A673 (cell line): Measurements from ENCODE around the gene ACTL8. TPM values are rescaled to one million over a fixed set of nuclear protein-coding genes. Genes with fewer than 3 reads are reported as not detected.

ENCODE experiments used
- BruUV-seq: library from RNA; stranded (reverse); fragments of 400-500 nt; replicated peaks from 2 replicates; lab custom pipeline; 2021; lab: Mats Ljungman, UMichigan
- CTCF ChIA-PET: fragments of 300-600 bp; sonication (Branson Sonifier 250); formaldehyde crosslinking; loops from one replicate; lab custom pipeline; 2022; ENCODE audit warnings: antibody characterized with exemption; lab: Charles Lee
- POLR2A ChIA-PET: fragments of 300-600 bp; sonication (Branson Sonifier 250); formaldehyde crosslinking; loops from one replicate; lab custom pipeline; 2022; ENCODE audit warnings: antibody characterized with exemption; ENCODE audit not compliant: low non-redundant PET; lab: Charles Lee
- DNase-seq: peaks from one replicate; pipeline ENCODE4 v3.0.0-alpha.2; 2015; ENCODE audit warnings: low spot score
- H3K27ac ChIP-seq: fragments of 200-600 bp; sonication (generic); 2 replicates; pipeline ENCODE4 v1.5.1; 2016; ENCODE audit warnings: mixed run types, low read depth, mild to moderate bottlenecking, mixed read lengths, antibody characterized with exemption, low read length; ENCODE audit not compliant: poor library complexity, severe bottlenecking
- H3K27me3 ChIP-seq: fragments of 200-600 bp; sonication (generic); replicated peaks from 2 replicates; pipeline ENCODE4 v1.6.1; 2017; ENCODE audit warnings: mixed run types, low read depth, mild to moderate bottlenecking, mixed read lengths, antibody characterized with exemption, low read length; ENCODE audit not compliant: insufficient read depth, poor library complexity
- H3K36me3 ChIP-seq: fragments of 200-600 bp; sonication (generic); 2 replicates; pipeline ENCODE4 v1.6.1; 2016; ENCODE audit warnings: mixed run types, mild to moderate bottlenecking, mixed read lengths, antibody characterized with exemption, low read length; ENCODE audit not compliant: insufficient read depth, poor library complexity, severe bottlenecking
- H3K4me1 ChIP-seq: fragments of 200-600 bp; sonication (generic); 2 replicates; pipeline ENCODE4 v1.6.1; 2017; ENCODE audit warnings: mixed run types, mild to moderate bottlenecking, mixed read lengths, antibody characterized with exemption, low read length; ENCODE audit not compliant: insufficient read depth, poor library complexity, severe bottlenecking
- H3K4me3 ChIP-seq: fragments of 200-600 bp; sonication (generic); 2 replicates; pipeline ENCODE4 v1.5.1; 2016; ENCODE audit warnings: low read depth, mixed run types, mild to moderate bottlenecking, mixed read lengths, low read length; ENCODE audit not compliant: poor library complexity, severe bottlenecking
- H3K9me3 ChIP-seq: fragments of 200-600 bp; sonication (generic); 2 replicates; pipeline ENCODE4 v1.6.1; 2016; ENCODE audit warnings: mixed run types, low read depth, mild to moderate bottlenecking, mixed read lengths, antibody characterized with exemption, low read length; ENCODE audit not compliant: poor library complexity, severe bottlenecking
- CTCF ChIP-seq: fragments of 300-800, 200-600 bp; sonication (generic); conservative IDR thresholded peaks from 2 replicates; pipeline ENCODE4 v1.5.1; 2017; ENCODE audit warnings: low read depth, mild to moderate bottlenecking, antibody characterized with exemption, low read length, moderate library complexity, mixed read lengths
- EZH2 ChIP-seq: fragments of 200-600 bp; sonication (generic); IDR thresholded peaks from 2 replicates; pipeline ENCODE4 v1.6.1; 2017; ENCODE audit warnings: borderline replicate concordance, low read depth, mild to moderate bottlenecking, mixed read lengths, antibody characterized with exemption, low read length; ENCODE audit not compliant: poor library complexity, severe bottlenecking
- intact Hi-C: fragments of 100-400 bp; cut with micrococcal nuclease; formaldehyde crosslinking; loops from one replicate; pipeline ENCODE4 v1.10.0; 2022; ENCODE audit not compliant: unreplicated experiment
- total RNA-seq: library from RNA; stranded (reverse); gene quantifications from 2 replicates; pipeline ENCODE4 v1.2.3, GENCODE V29; 2021

The ACTL8 gene
- total RNA-seq, 1 experiment from 2014 or later, result 0.28 TPM

DNA sequence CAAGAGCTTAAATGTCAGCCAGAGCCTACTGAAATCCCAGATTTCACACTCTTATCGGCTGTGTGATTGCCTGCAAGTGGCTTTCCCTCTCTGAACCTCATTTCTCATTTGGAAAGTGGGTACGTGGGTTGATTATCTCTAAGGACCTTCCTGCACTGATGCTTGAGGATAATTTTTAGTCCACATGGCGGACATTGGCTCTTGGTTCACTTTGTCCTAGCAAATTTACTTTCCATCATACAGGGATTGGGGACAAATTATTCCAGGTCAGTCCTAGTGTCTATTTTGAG is 111.6 kb downstream of the ACTL8 start:
- Histone ChIP-seq H3K4me3 (no peak overlapping the region), H3K4me1 (no peaks in the 10 kb centered on the region), H3K27me3 (no peaks in the 10 kb centered on the region), H3K27ac (no peak overlapping the region), H3K36me3 (no peaks in the 10 kb centered on the region), H3K9me3 (no peaks in the 10 kb centered on the region)
- intact Hi-C loops, result no loop called here
- DNase-seq, result no peak
- POLR2A ChIA-PET, result no interaction called here
- no TSS peak for BruUV-seq
- CTCF ChIA-PET, result no interaction called here
- TF ChIP-seq CTCF (no peak), EZH2 (no peak)

DNA sequence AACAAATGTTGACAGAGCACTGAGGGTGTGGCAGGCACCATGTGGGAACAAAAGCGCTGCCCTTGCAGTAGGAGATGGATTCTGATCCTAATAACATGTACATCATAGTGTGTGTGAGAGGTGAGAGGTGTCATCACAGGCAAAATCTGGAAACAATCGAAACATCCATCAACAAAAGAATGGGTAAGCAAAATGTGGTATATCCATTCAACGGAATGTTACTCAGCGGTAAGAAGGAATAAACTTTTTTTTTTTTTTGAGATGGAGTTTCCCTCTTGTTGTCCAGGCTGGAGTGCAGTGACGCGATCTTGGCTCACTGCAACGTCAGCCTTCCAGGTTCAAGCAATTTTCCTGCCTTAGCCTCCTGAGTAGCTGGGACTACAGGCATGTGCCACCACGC is 112.3 kb downstream of the ACTL8 start:
- H3K27ac ChIP-seq, result no peak overlapping the region
- no peaks in the 10 kb centered on the region for H3K27me3 ChIP-seq
- intact Hi-C loops, result no loop called here
- no TSS peak for BruUV-seq
- ChIA-PET POLR2A (no interaction called here), CTCF (no interaction called here)
- TF ChIP-seq CTCF, result no peak
- no peak for TF ChIP-seq EZH2
- H3K36me3 ChIP-seq, result no peaks in the 10 kb centered on the region
- H3K4me1 ChIP-seq, result no peaks in the 10 kb centered on the region
- H3K4me3 ChIP-seq, result no peak overlapping the region
- DNase-seq, result no peak
- H3K9me3 ChIP-seq, result no peaks in the 10 kb centered on the region

GRCh38 chr1:17869815-17870214 is 114.7 kb downstream of the ACTL8 start:
- H3K27me3 ChIP-seq, result no peaks in the 10 kb centered on the region
- ChIA-PET POLR2A (no interaction called here), CTCF (no interaction called here)
- no peaks in the 10 kb centered on the region for H3K36me3 ChIP-seq
- no peaks in the 10 kb centered on the region for H3K9me3 ChIP-seq
- DNase-seq, result no peak
- H3K4me3 ChIP-seq, result no peak overlapping the region
- BruUV-seq, result no TSS peak
- H3K4me1 ChIP-seq, result no peaks in the 10 kb centered on the region
- H3K27ac ChIP-seq, result no peak overlapping the region
- intact Hi-C loops, result no loop called here
- TF ChIP-seq CTCF (no peak), EZH2 (no peak)

- Histone ChIP-seq H3K36me3 (no peaks in the 10 kb centered on the region), H3K27me3 (no peaks in the 10 kb centered on the region), H3K4me1 (no peaks in the 10 kb centered on the region), H3K27ac (no peak overlapping the region), H3K9me3 (no peaks in the 10 kb centered on the region), H3K4me3 (no peak overlapping the region)
- CTCF ChIA-PET, result interaction anchor here (0.6 kb wide), 1 partner anchor 16 kb away, joined by 6 read pairs; no protein-coding TSS in a partner anchor
- no peak for DNase-seq
- TF ChIP-seq EZH2 (no peak), CTCF (no peak)
- no TSS peak for BruUV-seq
- POLR2A ChIA-PET, result no interaction called here
- intact Hi-C loops, result no loop called here
These were observed 115.5 kb downstream of the ACTL8 start for GRCh38 chr1:17870679-17871078.
